GM12801 (cell line): ENCODE measurements around the gene ETV3.

Experiments
- TF ChIP-seq, protein P1 (sequence below): IDR thresholded peaks from one replicate; pipeline ENCODE4 v1.5.1; 2011; ENCODE audit warnings: control low read depth; ENCODE audit not compliant: insufficient read length; ENCODE audit errors: extremely low read depth

ETV3 gene

DNA sequence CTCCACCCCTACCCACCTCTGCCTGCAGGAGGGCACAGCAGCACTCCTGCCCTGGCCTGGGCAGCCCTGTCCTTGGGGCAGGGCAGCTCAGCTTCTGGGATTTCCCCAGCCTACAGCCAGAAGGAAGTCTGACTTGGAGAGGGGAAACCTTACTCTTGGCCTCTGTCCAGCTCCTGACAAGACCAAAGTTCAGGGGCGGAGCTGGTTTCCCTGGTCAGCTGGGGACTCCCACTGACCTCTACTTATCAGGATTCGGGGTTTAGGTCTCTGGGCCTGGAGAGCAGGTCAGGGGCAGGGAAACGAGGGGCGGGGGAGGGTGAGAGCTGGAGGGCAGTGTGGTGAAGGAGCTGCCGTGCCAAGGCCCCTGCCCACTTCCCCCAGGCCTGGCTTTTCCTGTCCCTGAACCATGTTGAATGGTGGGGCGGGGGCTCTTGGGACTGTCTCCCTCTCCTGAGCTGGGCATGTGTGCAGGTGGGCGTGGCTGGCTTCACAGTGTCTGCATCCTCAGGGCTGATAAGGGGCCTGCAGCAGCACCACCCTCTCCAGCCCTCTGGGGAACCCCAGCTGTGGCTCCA is 16.8 kb upstream of the ETV3 start:
- TF ChIP-seq, protein P1, sequence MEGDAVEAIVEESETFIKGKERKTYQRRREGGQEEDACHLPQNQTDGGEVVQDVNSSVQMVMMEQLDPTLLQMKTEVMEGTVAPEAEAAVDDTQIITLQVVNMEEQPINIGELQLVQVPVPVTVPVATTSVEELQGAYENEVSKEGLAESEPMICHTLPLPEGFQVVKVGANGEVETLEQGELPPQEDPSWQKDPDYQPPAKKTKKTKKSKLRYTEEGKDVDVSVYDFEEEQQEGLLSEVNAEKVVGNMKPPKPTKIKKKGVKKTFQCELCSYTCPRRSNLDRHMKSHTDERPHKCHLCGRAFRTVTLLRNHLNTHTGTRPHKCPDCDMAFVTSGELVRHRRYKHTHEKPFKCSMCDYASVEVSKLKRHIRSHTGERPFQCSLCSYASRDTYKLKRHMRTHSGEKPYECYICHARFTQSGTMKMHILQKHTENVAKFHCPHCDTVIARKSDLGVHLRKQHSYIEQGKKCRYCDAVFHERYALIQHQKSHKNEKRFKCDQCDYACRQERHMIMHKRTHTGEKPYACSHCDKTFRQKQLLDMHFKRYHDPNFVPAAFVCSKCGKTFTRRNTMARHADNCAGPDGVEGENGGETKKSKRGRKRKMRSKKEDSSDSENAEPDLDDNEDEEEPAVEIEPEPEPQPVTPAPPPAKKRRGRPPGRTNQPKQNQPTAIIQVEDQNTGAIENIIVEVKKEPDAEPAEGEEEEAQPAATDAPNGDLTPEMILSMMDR, result no peak

DNA sequence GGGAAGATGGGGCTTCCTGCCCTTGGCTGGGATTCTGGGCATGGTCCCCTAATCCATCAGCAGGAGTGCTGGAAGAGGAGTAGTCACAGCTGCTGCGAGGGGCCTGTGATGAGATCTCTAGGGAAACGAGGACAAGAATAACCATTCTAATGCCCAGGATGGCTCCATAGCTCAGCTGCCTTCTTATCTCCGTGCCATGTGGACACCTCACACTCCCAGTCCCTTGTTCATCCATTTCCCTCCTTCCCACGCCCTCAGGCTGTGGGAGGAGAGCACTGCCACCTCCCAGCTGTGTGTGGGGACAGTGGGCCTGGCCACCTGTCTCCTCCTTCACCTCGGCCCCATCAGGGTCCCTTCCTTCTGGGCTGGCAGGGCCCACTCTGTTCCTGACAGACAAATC is 16.1 kb upstream of the ETV3 start:
- TF ChIP-seq, protein P1, result no peak

DNA sequence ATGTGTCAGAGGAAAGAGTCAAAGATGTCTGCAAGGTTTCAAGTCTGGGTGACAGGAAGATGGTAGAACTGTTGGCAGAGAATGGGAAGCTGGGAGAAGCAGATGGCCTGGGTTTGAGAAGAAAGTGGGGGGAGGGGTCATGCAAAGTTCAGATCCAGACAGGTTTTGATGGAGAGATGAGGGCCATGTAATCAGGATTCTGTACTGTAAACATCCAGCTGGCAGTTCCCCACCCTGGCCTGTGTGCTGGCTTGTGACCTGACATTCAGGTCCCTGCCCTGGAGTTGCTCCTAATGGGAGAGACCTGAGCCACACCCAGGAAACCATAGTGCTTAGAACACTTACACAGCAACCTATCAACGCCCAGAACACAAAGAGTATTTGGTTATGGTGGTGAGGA is 15.6 kb upstream of the ETV3 start:
- TF ChIP-seq, protein P1, result no peak

DNA sequence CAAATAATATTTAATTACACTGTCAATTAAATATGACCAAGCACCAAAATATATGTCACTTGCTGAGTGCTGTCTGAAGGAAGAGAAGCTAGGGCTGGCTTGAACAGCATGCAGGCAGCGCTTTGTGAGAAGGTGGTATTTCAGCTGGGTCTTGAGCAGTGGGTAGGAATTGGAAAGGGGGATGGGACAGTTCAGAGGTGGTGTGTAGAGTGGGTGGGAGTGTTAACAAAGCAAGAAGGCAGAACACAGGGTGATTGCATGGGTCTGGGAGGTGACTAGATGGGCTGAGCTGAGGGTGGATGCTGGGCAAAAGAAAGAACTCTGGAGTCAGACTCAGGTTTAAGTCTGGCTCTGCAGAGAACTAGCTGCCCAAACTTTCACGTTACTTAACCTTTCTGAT is 14.3 kb upstream of the ETV3 start:
- TF ChIP-seq, protein P1, result no peak

DNA sequence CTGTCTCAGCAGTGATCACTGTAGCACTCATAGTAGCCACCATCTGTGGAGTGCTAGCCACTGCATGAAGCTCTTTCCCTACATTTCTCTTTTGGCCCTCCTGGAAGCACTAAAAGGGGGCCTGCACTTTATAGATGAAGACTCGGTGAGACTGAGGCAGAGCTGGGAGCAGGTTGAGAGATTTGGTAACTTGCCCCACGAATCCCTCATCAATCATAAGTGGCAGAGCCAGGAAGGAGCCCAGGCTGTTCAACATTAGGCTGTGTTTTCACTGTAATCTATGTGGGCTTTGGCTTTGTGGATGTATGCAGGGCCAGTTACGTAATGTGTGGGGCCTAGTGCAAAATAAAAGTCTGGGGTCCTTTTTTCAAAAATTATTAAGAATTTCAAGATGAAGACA is 13.3 kb upstream of the ETV3 start:
- TF ChIP-seq, protein P1, result no peak

DNA sequence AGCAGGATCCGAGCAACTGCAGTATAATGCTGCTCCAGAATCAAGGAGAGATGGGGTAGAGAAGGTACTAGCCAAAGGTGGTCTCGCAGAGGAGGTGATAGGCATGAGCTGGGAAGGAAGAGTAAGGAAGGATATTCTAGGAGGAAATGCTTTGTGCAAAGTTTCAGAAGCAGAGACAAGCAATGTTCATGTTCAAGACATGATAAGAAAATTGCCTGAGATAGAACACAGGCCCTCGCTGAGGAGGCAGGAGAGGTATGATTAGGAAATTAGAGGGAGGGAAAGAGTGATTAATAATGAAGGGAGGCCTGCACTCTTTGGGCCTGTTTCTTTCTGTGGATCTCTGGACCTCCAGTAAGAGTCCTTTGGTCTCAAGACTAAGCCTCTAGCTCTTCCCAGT is 12.9 kb upstream of the ETV3 start:
- TF ChIP-seq, protein P1, result no peak

DNA sequence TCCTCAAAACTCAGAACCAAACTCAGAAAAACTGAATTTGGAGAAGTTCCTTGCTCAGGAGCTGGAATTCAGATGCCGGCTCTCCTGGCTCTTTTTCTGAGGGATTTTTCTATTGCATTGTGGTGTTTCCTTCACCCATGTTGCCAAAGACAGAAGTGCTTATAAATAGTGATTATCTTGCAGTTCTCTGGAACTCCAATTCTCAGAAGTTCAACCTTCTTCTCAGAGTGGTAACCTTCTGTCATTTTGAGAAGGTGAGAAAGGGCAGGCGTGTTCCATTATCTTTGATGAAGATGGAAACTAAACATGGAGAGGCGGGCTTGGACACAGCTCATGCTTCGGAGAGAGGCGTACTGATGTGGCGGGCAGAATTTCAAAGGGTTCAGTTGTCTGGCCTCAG is 12.4 kb upstream of the ETV3 start:
- TF ChIP-seq, protein P1, result no peak
